PC-9 (cell line): Measurements from ENCODE around the gene DRAXIN.

ENCODE experiments used
- EZH2 ChIP-seq: fragments of 200-600 bp; sonication (generic); IDR thresholded peaks from 2 replicates; pipeline ENCODE4 v1.8.0; 2017; ENCODE audit warnings: antibody characterized with exemption, low read depth
- TF ChIP-seq, protein P1 (sequence below): fragments of 200-600 bp; sonication (generic); conservative IDR thresholded peaks from 2 replicates; pipeline ENCODE4 v1.6.1; 2017; ENCODE audit warnings: mixed run types, antibody characterized with exemption, mild to moderate bottlenecking, moderate library complexity

DNA sequence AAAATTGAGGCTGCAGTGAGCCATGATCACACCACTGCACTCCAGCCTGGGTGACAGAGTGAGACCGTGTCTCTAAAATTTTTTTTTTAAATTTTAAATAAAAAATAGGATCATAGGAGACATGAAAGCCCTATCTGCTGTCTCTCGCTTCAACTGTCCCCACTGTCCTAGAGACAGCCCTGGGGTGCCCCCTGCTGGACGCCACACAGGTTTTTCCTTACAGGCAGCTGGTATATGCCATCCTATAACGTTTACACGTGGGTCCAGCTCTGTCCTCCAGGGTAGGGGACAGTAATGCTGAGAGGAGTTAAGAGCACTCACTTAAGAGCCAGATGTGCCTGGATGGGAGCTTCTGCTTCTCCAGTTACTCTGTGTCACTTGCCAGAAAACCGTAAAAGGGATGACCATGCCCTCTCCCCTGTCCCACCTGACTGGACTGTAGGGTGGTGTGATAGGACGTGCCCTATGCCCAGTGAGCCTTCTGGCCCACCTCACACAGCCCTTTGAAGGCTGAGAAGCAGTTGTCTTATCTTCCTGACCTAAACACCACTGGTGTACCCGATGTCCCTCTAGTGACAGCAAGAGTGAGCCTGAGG lies 45.7 kb upstream of the DRAXIN start:
- TF ChIP-seq EZH2: no peak
- TF ChIP-seq, protein P1, sequence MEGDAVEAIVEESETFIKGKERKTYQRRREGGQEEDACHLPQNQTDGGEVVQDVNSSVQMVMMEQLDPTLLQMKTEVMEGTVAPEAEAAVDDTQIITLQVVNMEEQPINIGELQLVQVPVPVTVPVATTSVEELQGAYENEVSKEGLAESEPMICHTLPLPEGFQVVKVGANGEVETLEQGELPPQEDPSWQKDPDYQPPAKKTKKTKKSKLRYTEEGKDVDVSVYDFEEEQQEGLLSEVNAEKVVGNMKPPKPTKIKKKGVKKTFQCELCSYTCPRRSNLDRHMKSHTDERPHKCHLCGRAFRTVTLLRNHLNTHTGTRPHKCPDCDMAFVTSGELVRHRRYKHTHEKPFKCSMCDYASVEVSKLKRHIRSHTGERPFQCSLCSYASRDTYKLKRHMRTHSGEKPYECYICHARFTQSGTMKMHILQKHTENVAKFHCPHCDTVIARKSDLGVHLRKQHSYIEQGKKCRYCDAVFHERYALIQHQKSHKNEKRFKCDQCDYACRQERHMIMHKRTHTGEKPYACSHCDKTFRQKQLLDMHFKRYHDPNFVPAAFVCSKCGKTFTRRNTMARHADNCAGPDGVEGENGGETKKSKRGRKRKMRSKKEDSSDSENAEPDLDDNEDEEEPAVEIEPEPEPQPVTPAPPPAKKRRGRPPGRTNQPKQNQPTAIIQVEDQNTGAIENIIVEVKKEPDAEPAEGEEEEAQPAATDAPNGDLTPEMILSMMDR: peak; percentile 74
